Measurements from ENCODE around the gene N4BP2L1.

Gene N4BP2L1

GRCh38 chr13:32414580-32414979 lies 13.3 kb downstream of the N4BP2L1 start:
- H3K4me2 ChIP-seq (ENCODE audit: low read depth, low read length), result no peak overlapping the region
- no peaks in the 10 kb centered on the region for H3K9me3 ChIP-seq (replicated peaks; ENCODE audit: insufficient read depth, low read length)
- H3K27me3 ChIP-seq (replicated peaks; ENCODE audit: insufficient read depth, low read length), result no peaks in the 10 kb centered on the region
- H3K79me2 ChIP-seq (ENCODE audit: low read length), result no peaks in the 10 kb centered on the region
- H3K4me1 ChIP-seq (ENCODE audit: low read length), result no peaks in the 10 kb centered on the region
- H3F3A ChIP-seq (ENCODE audit: insufficient read depth, low read length), result no peaks in the 10 kb centered on the region
- no peak overlapping the region for H3K4me3 ChIP-seq (ENCODE audit: low read length)
- no peak for DNase-seq
- TF ChIP-seq EZH2 (optimal IDR thresholded peaks at IDR 0.05; ENCODE audit: low read depth, low read length), result no peak
- no peak for TF ChIP-seq EZH2phosphoT487 (IDR thresholded peaks at IDR 0.05; ENCODE audit: low read length)
- TF ChIP-seq CTCF (IDR thresholded peaks at IDR 0.05; ENCODE audit: low read length), result no peak
- H3K27ac ChIP-seq (ENCODE audit: low read length), result no peak overlapping the region
- H4K20me1 ChIP-seq (ENCODE audit: insufficient read depth, low read length), result no peaks in the 10 kb centered on the region
- no peak overlapping the region for H2AFZ ChIP-seq (ENCODE audit: low read length)
- H3K9me2 ChIP-seq (replicated peaks; ENCODE audit: insufficient read depth, low read length), result no peaks in the 10 kb centered on the region
- H3K36me3 ChIP-seq (replicated peaks; ENCODE audit: insufficient read depth, low read length), result no peaks in the 10 kb centered on the region
- H3K9ac ChIP-seq (ENCODE audit: low read length), result no peak overlapping the region

- Histone ChIP-seq H3K9me2 (replicated peaks; ENCODE audit: insufficient read depth, low read length) (no peaks in the 10 kb centered on the region), H3K27me3 (replicated peaks; ENCODE audit: insufficient read depth, low read length) (no peaks in the 10 kb centered on the region), H3K79me2 (ENCODE audit: low read length) (no peaks in the 10 kb centered on the region), H4K20me1 (ENCODE audit: insufficient read depth, low read length) (no peaks in the 10 kb centered on the region), H3K4me2 (ENCODE audit: low read depth, low read length) (no peak overlapping the region), H3K9ac (ENCODE audit: low read length) (no peak overlapping the region), H3F3A (ENCODE audit: insufficient read depth, low read length) (no peaks in the 10 kb centered on the region), H3K4me3 (ENCODE audit: low read length) (no peak overlapping the region), H3K27ac (ENCODE audit: low read length) (no peak overlapping the region), H3K4me1 (ENCODE audit: low read length) (no peaks in the 10 kb centered on the region), H3K9me3 (replicated peaks; ENCODE audit: insufficient read depth, low read length) (no peaks in the 10 kb centered on the region), H2AFZ (ENCODE audit: low read length) (no peak overlapping the region), H3K36me3 (replicated peaks; ENCODE audit: insufficient read depth, low read length) (no peaks in the 10 kb centered on the region)
- TF ChIP-seq EZH2 (optimal IDR thresholded peaks at IDR 0.05; ENCODE audit: low read depth, low read length) (no peak), EZH2phosphoT487 (IDR thresholded peaks at IDR 0.05; ENCODE audit: low read length) (no peak), CTCF (IDR thresholded peaks at IDR 0.05; ENCODE audit: low read length) (no peak)
- no peak for DNase-seq
Observed at GRCh38 chr13:32413284-32413683, 14.6 kb downstream of the N4BP2L1 start.

- no peaks in the 10 kb centered on the region for H3K9me2 ChIP-seq (replicated peaks; ENCODE audit: insufficient read depth, low read length)
- no peak overlapping the region for H3K9ac ChIP-seq (ENCODE audit: low read length)
- H3K4me1 ChIP-seq (ENCODE audit: low read length), result no peaks in the 10 kb centered on the region
- no peaks in the 10 kb centered on the region for H3K36me3 ChIP-seq (replicated peaks; ENCODE audit: insufficient read depth, low read length)
- DNase-seq, result no peak
- no peaks in the 10 kb centered on the region for H3K27me3 ChIP-seq (replicated peaks; ENCODE audit: insufficient read depth, low read length)
- TF ChIP-seq EZH2phosphoT487 (IDR thresholded peaks at IDR 0.05; ENCODE audit: low read length), result no peak
- TF ChIP-seq EZH2 (optimal IDR thresholded peaks at IDR 0.05; ENCODE audit: low read depth, low read length), result no peak
- no peaks in the 10 kb centered on the region for H3F3A ChIP-seq (ENCODE audit: insufficient read depth, low read length)
- peaks cover 3% of the 10 kb centered on the region; the same call in 1 of the 2 replicates for H3K79me2 ChIP-seq (ENCODE audit: low read length)
- H3K27ac ChIP-seq (ENCODE audit: low read length), result no peak overlapping the region
- no peak overlapping the region for H3K4me2 ChIP-seq (ENCODE audit: low read depth, low read length)
- H3K9me3 ChIP-seq (replicated peaks; ENCODE audit: insufficient read depth, low read length), result no peaks in the 10 kb centered on the region
- H2AFZ ChIP-seq (ENCODE audit: low read length), result no peak overlapping the region
- no peak overlapping the region for H3K4me3 ChIP-seq (ENCODE audit: low read length)
- H4K20me1 ChIP-seq (ENCODE audit: insufficient read depth, low read length), result no peaks in the 10 kb centered on the region
Observed at GRCh38 chr13:32409561-32410421, 18.1 kb downstream of the N4BP2L1 start.

GRCh38 chr13:32409001-32409313 lies 19.0 kb downstream of the N4BP2L1 start:
- no peaks in the 10 kb centered on the region for H3K27me3 ChIP-seq (replicated peaks; ENCODE audit: insufficient read depth, low read length)
- H3K9me2 ChIP-seq (replicated peaks; ENCODE audit: insufficient read depth, low read length), result no peaks in the 10 kb centered on the region
- H3K4me2 ChIP-seq (ENCODE audit: low read depth, low read length), result no peak overlapping the region
- no peak for TF ChIP-seq EZH2 (optimal IDR thresholded peaks at IDR 0.05; ENCODE audit: low read depth, low read length)
- TF ChIP-seq CTCF (IDR thresholded peaks at IDR 0.05; ENCODE audit: low read length), result no peak
- no peak overlapping the region for H3K4me3 ChIP-seq (ENCODE audit: low read length)
- no peaks in the 10 kb centered on the region for H3K4me1 ChIP-seq (ENCODE audit: low read length)
- no peak overlapping the region for H3K9ac ChIP-seq (ENCODE audit: low read length)
- H3K9me3 ChIP-seq (replicated peaks; ENCODE audit: insufficient read depth, low read length), result no peaks in the 10 kb centered on the region
- H3K79me2 ChIP-seq (ENCODE audit: low read length), result peaks cover 3% of the 10 kb centered on the region; the same call in 1 of the 2 replicates
- no peaks in the 10 kb centered on the region for H3F3A ChIP-seq (ENCODE audit: insufficient read depth, low read length)
- H2AFZ ChIP-seq (ENCODE audit: low read length), result no peak overlapping the region
- DNase-seq, result no peak
- H3K36me3 ChIP-seq (replicated peaks; ENCODE audit: insufficient read depth, low read length), result no peaks in the 10 kb centered on the region
- H3K27ac ChIP-seq (ENCODE audit: low read length), result no peak overlapping the region
- H4K20me1 ChIP-seq (ENCODE audit: insufficient read depth, low read length), result no peaks in the 10 kb centered on the region
